CD4-positive, alpha-beta T cell treated with Interleukin-10 for 1 hour (primary cell): Measurements from ENCODE around the gene IFT122.
"Not testable (repeated sequence)": the region's sequence is repeated elsewhere in the genome, so short reads cannot be mapped to it uniquely, and the experiment has no call there.

Source experiments
- DNase-seq: peaks from one replicate; pipeline ENCODE4 v3.0.0-alpha.2; 2020

IFT122 gene

DNA sequence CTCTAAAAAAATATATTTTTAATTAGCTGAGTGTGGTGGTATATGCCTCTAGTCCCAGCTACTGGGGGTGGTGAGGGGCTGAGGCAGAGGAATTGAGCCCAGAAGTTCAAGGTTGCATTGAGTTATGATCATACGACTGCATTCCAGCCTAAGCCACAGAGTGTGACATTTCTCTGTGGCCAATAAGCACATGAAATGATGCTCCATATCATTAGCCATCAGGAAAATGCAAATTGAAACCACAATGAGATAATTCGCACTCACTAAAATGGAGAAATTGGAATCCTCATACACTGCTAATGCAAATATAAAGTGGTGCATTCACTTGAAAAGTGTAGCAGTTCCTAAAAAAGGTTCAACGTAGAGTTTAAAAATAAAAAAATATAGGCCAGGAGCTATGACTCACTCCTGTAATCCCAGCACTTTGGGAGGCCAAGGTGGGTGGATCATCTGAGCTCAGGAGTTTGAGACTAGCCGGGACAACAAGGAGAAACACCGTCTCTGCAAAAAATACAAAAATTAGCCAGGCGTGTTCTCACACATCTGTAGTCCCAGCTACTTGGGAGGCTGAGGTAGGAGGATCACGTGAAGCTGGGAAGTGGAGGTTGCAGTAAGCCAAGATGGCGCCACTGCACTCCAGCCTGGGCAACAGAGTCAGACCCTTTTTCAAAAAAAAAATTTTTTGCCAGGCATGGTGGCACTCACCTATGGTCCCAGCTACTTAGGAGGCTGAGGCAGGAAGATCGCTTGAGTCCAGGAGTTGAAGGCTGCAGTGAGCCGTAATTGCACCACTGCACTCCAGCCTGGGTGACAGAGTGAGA is 35.2 kb downstream of the IFT122 start:
- no peak for DNase-seq

DNA sequence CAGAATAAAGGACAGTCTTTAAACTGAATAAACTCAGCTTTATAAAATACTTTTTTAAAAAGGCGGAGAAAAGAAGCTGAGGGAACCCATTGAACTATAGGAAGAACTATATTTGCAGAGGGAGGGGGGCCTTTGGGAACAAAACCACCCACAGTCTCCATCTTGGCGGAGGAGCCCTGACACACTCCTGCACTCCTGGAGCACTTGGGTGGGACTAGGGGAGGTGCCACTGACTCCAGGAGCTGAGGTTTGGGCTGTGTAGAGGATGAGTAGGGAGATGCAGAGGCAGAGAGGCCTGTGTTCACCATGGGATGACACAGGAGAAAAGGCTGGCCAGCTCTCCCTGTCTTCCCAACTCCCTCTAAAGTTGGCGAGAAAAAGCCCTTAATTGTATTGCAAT is 35.8 kb downstream of the IFT122 start:
- no peak for DNase-seq

DNA sequence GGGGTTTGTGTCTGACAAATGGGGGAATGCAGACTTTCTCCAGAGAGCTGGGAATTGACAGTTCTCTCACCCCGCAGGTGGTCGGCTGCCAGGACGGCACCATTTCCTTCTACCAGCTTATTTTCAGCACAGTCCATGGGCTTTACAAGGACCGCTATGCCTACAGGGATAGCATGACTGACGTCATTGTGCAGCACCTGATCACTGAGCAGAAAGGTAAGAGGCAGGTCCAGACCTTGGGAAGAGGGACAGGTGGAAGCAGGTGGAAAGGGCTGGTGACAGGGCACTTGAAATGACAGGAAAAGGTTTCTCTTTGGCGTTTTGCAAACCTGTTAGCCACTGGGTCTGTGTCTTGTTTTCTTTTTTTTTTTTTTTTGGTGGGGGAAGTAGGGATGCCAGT is 36.6 kb downstream of the IFT122 start:
- no peak for DNase-seq

DNA sequence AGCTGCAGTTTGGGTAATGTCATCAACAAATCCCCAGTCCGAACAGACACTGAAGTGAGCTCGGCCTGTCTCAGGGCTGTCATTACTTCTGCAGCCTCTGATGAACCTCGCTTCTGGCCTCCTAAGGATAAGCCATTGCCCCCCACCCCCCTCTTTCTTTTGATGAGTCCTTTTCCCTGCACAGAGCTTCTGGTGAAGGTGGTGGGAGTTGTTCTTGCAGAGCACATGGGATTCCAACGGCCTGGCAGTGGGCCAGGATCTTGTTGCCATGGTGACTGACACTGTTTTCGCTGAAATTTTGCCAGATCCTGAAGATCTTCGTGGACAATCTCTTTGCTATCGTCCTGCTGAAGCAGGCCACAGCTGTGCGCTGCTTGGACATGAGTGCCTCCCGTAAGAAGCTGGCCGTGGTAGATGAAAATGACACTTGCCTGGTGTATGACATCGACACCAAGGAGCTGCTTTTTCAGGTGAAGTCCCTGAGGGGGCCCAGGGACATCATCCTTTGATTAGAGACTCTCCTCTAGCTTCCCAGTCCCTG is 41.3 kb downstream of the IFT122 start:
- not testable (repeated sequence) for DNase-seq

DNA sequence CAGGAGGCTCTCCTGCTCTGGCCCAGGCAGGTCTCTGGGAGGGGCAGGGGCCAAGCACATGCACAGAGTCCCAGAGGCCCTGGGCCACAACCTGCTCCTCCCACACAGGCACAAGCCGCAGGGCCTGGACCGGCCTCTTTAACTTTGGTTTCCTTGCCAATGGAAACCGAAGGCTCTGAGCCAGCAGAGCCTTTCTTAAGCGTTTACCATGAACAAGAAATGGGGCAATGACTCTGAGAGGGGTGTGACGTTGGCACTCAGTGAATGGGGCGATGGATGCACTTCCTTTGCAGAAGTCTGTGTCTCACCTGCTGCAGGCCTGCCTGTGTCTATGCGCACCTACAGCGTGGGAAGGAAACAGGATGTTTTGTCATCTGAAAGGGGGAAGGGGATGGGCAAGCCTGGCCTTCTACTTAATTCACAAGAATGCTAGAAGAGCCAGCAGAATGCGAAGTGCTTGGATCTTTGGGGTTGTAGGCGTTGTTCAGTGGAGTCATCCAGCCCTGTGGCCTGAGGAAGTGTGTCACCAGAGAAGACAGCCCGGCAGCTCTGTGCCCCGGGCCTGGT is 41.8 kb downstream of the IFT122 start:
- peak; percentile 65 for DNase-seq

DNA sequence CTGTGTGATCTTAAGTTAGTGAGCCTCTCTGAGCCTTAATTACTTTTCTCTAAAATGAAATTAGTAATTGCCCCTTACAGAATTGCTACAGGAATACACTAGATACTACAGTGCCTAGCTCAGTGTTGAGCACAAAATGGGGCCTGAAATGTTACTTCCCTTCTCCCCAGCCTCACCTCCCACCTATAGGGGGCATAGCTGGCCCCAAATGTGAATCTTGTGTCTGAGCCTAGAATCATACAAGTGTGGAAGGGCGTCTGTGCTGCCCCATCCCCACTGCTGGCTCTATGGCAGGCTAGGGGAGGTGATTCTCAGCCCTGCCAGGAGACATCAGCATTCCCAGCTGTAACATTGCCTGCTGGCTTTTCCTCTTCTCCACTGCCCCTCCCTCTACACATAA is 42.7 kb downstream of the IFT122 start:
- no peak for DNase-seq

DNA sequence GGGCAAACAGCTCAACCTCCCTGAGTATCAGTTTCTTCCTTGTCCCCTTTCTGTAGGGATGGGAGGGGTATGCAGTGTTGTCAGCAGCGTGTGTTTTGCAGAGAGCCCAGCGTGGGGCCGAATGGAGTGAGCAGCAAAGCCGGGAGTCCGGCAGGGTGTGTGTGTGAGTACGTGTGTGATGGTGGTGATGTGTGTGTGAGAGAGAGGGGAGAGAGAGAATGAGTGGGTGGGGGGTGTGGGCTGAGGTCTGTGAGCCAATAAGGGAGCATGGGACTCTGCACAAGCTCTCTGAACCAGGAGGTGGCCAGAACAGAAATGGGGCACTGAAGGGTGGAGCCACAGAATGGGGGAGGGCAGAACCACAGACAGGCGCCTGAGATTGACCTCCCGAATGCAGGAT is 43.8 kb downstream of the IFT122 start:
- DNase-seq, result no peak

DNA sequence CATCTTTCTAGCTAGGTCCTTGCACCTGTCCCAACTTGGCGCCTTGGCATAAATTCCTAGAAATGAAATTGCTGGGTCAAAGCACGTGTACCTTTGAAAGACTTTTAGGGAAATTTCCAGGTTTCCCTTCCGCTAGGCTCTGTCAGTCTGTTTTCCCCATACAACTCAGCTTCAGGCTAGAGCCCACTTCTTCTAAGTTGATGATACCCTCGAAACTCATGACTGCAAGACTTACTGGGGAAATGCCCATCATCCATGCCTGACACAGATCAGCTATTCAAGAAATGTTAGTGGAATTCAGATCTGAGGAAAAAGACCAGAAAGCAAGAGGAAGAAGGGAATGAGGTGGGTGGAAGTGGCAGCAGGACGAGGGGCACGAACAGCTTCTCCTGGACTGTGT is 45.1 kb downstream of the IFT122 start:
- DNase-seq, result not testable (repeated sequence)

DNA sequence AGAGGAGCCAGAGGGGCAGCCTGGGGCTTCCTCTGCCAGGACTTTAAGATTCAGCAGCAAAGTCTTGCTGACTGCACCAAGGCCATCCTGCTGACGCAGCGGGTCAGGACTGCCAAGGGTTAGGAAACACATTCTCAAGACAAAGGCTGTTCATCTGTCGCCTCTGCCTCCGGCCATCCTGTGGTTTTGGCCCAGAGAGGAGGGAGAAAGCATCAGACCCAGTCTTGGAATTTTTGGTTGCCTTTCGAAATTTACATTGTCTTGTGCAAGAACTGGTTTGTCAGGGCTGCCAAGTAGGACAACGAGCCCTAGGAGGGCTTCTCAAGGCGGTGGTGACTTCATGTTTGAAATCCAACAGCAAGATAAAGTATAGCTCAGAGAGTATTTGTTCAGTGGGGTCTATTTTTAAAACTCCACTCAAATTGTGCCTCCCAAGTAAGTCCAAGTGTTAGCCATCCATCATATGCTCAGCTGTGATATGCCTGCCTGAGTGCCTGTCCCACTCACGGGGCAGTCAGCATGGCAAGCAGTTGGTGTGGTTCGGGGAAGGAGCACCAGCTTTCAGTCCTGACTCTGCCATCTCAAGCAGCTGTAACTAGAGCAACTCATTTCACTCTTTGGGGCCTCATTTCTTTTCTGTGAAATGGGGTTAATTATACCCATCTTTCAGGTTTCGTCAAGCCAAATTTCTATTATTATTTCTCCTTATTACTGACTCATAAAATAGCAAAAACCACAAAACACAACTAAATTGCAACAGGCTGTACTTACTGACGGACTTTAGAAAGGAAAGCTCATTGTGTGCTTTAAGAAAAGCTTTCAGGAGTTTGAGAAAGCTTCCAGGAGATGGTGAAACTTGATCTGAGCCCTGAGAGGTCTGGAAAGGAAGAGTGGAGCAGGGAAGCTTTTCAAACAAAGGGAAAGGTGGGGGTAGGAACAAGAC is 46.0 kb downstream of the IFT122 start:
- DNase-seq, result no peak

DNA sequence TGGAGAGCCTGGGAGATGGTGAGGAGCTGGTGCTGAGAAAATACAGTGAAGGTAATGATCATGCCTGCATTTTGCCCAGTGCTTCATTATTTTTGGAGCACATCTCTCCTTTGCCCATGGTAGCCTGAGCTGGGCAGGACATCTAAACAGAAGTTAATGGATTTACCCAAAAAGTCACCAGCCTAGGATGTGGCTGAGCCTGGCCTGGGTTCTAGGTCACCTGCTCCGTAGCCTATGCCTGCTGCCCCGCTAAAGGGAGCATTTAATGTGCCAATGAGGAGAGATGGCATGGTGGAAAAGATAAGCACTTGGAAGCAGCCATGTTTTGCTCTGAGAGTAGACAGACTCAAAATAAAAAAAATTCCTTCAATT is 46.6 kb downstream of the IFT122 start:
- no peak for DNase-seq

DNA sequence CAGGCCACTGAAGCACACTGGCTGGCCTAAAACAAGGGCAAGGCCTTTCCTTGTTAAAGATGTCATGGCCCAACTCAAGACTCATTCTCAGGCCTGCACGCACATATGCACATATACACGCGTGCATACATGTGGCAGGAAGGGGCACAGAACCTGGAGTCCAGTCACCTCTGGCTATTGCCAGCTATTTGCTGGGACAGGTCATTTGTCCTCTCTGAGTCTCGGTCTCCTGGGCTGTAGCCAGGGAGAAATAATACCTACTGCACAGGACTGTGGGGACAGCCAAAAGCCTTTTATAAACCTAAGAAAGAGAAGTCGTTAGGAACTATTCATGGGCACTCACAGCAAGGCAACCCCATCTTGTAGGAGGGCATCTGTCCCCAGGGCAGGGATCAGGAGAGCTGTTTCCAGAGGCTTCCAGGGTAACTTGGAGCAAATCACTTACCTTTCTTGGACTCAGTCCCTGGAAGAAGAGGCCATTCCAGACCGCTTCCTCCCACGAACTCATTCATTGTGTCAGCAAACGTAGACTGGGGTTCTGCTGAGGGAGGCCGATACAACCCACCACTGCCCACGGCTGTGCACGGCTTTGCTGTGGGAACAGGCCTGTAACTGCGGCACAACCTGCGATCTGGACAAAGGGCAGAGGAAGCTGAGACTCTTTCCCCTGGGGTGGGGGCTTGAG is 47.3 kb downstream of the IFT122 start:
- no peak for DNase-seq

DNA sequence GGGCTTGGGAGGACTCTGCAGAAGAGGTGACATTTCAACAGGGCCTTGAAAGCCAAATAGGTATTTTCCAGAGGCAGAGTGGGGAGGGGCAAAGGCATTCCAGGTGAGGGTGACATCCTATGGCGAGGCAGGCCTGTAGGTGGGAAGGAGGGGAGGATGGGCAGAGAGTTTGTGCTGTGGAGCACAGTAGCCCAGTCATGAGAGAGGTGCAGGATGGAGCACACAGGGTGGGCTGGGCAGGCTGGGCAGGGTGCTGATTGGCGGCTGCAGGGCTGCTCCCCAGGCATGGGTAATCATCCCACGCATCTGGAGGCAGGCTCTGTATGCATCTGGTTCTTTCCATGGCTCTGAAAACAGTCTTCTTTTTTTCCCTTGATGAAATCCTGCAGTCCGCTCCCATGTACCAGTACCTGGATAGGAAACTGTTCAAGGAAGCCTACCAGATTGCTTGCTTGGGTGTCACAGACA is 47.9 kb downstream of the IFT122 start:
- DNase-seq, result not testable (repeated sequence)

DNA sequence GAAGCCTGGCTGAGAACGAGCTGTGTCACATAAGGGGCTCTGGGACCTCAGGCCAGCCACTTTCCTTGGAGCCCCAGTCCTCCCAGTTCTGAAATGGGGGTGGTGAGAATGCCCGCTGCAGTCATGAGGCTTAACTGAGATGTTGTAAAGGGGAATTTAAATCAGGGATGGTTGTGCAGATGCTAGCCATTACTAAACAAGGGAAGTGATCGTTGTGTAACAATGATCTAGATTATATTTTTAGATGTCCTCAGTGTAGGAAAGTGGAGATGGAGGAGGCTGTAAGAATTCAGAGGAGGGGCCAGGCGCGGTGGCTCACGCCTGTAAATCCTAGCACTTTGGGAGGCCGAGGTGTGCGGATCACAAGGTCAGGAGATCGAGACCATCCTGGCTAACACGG is 49.2 kb downstream of the IFT122 start:
- not testable (repeated sequence) for DNase-seq

DNA sequence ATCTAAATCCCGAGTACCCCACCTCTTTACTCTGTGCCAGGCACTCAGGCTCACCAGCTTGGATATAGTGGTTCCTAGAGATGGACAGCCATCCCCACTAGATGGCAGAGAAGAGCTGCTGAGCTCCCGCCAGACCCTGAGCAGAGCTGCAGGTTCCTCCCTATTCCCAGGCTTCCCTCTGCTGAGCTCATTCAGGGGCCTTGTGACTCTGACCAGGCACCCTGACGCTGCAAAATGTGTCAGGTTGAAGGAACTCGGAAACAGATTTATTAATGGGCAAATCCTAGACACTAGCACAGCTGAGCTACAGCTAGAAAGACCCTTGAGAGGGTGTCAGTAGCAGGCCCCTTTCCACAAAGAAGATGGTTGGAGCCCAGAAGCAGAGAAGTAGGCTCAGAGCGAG is 50.2 kb downstream of the IFT122 start:
- peak; percentile 67 for DNase-seq

DNA sequence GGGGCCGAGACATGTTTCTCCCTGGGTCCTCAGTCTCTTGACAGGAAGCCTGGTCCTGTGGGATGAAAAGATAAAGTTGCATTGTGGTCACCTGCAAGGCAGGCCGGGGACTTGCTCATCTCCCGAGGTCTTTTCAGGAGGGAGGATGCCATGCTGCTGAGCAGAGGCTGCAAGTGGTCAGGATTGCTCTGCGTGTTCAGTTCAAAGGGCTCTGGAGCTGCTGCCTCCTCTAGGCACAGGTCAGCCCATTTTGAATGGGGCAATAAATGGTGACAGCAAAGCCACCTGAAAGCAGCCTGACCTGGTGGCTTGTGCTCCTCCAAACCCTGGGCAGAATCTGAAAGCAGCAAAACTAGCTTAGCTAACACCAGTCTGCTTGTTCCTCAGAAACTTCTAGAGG is 51.1 kb downstream of the IFT122 start:
- DNase-seq, result not testable (repeated sequence)

DNA sequence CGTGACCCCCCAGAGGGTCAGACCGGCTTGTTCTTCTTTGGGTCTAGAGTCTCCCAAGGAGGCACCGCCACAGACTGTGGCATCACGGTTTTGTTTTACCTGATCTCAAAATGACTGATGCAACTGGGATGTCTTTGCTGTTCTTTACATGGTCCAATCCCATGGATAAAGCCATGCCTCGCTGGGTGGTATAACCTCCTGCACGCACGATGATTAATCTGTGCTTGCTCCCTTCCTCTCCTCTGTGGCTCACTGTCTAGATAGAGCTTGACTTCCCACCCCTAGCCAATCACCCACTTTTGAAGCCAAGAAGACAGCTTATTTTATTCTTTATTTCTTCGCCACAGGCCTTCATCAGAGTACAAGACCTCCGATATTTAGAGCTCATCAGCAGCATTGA is 51.8 kb downstream of the IFT122 start:
- no peak for DNase-seq

DNA sequence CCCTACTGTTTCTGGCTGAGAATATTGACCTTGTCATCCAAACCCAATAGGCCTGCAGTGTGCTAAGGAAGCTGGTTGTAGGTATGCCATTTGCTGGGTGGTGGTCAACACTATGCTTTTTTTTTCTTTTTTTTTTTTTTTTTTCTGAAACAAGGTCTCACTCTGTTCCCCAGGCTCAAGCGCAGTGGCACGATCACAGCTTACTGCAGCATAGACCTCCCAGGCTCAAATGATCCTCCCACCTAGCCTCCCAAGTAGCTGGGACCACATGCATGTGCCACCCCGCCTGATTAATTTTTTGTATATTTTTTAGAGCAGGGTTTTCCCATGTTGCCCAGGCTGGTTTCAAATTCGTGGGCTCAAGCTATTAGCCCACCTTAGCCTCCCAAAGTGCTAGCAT is 52.7 kb downstream of the IFT122 start:
- DNase-seq, result no peak

DNA sequence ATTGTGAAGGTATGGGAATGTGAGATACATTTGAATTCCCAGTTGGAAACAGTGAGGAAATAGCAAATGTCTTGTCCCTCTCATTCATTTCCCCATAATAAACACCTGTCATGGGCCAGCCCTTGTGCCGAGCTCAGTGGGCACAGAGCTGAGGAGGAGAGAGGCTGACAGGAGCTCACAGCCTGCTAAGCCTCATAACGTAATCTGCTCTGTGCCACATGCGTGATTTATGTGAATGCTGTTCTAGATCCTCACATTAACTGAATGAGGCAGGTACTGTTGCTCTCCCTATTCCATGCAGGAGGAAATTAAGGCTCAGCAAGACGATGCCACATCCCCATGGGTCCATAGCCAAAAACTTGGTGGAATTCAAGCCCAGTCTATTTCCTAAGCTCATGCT is 53.2 kb downstream of the IFT122 start:
- DNase-seq, result no peak

DNA sequence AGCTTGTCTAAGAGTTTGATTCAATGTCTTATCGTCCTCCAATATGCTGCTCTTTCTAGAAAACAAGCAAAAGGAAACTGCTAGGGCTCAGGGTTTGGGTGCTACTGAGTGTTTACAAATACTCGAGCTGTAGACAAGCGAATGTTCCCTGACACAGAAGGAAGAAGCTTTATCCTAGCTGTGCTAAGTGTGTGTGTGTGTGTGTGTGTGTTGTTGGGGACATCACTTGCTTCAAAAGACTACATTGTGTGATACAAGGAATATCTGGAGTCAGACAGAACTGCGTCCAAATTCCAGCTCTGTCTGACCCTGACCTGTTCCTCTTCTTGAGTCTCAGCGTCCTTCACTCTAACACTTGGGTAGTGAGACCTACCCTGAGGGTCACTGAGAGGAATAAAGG is 54.5 kb downstream of the IFT122 start:
- not testable (repeated sequence) for DNase-seq

DNA sequence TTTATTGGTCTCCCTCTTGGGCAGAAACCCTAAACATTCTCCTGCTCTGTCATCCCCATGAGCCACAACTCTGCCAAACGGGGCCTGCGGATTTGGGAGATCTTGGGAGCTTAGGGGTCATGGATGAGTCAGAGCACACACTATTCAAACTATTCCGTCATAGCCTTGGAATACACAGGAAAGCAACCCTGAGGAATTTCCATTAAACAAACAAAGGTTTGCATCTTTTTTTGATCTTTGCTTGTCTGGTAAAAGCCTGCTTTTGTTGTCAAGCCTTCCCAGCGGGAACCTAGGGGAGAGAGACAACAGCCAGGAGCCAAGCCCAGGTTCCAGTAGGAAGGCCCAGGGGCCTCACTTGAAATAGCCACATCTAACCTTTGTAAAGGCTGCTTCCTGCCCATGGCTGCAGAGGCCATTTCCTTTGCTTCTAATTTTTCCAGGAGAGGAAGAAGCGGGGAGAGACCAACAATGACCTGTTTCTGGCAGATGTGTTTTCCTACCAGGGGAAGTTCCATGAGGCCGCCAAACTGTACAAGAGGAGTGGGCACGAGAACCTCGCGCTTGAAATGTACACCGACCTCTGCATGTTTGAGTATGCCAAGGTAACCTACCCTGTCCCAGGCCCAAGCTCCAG is 55.1 kb downstream of the IFT122 start:
- DNase-seq, result not testable (repeated sequence)

DNA sequence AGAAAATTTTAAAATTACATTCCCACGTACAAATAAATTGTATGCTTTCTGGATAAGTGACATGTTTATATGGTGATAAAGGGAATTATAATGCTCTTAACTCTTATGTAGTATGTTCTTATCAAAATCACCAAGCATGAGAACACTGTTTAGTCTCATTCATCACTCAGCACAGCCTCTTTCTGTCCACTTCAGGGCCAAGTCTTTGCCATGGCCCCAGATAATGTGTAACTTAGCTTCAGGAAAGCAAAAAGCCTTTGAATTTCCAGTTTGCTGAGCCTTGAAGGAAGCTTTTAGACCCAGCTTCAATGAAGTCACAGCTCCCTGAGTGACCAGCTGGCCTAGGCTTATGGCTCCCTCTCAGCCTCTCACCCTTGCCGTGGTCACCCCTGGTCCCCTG is 57.9 kb downstream of the IFT122 start:
- not testable (repeated sequence) for DNase-seq
